ENCODE results near the gene SORCS2.

DNA sequence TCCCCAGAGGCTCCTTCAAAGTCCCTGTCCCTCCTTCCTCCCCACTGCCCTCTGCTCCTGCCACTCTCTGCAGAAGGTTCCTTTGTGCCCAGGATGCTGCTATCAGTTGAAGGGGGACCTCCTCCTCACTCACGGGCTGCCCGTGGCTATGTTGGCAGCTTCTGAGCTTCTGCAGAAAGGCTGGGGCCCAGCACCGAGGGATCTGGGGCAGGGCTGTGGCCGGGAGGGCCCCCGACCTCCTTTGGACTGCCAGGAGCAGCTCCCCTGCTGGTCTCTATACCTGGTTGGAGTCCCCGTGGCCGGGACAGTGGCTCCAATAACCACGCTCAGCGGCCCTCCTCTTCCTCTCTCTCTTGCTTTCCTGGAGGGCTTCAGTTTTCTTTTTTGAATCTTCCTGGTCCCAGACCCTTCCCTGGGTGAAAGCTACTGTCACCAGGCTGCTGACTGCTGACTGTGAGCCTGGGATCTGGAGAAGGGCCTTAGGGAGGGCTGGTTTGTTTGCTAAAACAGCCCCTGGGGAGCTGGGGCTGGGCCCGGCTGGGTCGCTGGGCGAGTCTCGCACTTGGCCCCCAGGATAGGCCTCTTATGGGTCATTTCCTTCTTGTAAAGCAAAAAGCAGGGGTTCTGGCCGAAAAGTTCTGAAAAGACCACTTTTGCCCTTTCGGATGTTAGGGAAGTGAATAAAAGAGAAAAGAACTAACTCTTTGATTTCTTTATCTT is 46.9 kb downstream of the SORCS2 start:
- TF ChIP-seq CTCF (IDR thresholded peaks at IDR 0.05; ENCODE audit: low read length) (no peak), EZH2 (IDR thresholded peaks at IDR 0.05; ENCODE audit: borderline replicate concordance, low read length) (no peak)

All from OCI-LY1 (cell line).